ENCODE results near the gene ZBED6.

- no peak for TF ChIP-seq POLR2A (IDR thresholded peaks at IDR 0.05)
- TF ChIP-seq CTCF (IDR thresholded peaks at IDR 0.05 in 8 of 11, conservative IDR thresholded peaks at IDR 0.05 in 3 of 11): no peak
- TF ChIP-seq POLR2AphosphoS5 (IDR thresholded peaks at IDR 0.05): no peak
These were observed 17.3 kb upstream of the ZBED6 start for GRCh38 chr1:203778146-203778545.

All from spleen (tissue), 7 donors.